ENCODE results near the gene TECTB.
A peak's percentile ranks its signal among the peaks of the same experiment; 100 is the strongest.

Gene TECTB

GRCh38 chr10:112295853-112296830 lies 12.9 kb downstream of the TECTB start:
- no peak for FAIRE-seq

DNA sequence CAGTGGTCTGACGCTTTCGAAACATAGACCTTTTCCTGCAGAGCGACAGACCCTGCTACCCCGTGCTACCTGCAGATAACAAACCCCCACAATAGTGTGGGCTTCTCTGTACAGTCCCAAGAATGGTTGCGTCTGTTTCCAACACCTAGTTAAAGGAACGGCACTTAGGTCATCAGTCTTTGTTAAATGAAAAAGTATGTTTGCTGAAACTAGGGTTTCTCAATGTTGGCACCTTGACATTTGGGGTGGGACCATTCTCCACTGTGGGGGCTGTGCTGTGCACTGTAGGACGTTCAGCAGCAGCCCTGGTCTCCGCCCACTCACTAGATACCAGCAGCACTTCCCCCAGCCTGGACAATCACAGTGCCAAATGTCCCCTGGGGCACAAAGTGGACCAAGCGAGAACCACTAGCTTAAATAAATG lies 13.7 kb downstream of the TECTB start:
- no peak for DNase-seq (ENCODE audit: insufficient read length)
- FAIRE-seq: no peak
- TF ChIP-seq POLR2AphosphoS5 (IDR thresholded peaks at IDR 0.05; ENCODE audit: low read depth, low read length) (no peak), TAF1 (IDR thresholded peaks at IDR 0.05; ENCODE audit: borderline replicate concordance, low read depth, low read length) (no peak), POLR2A (IDR thresholded peaks at IDR 0.05; ENCODE audit: low read depth, low read length) (no peak)

More at GRCh38 chr10:112295853-112296830, 12.9 kb downstream of the TECTB start:
- no peak for TF ChIP-seq TAF1 (IDR thresholded peaks at IDR 0.05; ENCODE audit: borderline replicate concordance, low read depth, low read length)
- no peak for TF ChIP-seq POLR2AphosphoS5 (IDR thresholded peaks at IDR 0.05; ENCODE audit: low read depth, low read length)
- TF ChIP-seq POLR2A (IDR thresholded peaks at IDR 0.05; ENCODE audit: low read depth, low read length): no peak
- no peak for DNase-seq (ENCODE audit: insufficient read length)

DNA sequence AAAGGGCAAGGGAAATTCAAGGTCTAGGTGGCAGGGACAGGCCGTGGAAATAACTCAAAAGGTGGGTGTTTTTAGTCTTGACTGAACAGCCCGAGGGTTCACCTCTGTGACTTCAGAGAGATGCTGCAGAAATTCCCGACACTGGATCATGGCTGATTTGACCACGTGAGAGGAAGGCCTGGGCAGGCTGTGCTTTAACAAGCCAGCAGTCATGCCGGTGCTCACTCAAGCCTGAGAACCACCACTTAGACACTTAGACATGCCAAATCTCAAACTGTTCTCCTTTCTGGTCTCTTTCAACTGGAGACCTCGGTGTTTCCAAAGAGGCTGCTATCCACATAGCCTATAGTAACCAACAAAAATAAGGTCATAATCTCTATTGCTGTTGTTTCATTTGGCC lies 15.4 kb downstream of the TECTB start:
- FAIRE-seq: no peak
- no peak for TF ChIP-seq POLR2A (IDR thresholded peaks at IDR 0.05; ENCODE audit: low read depth, low read length)
- TF ChIP-seq TAF1 (IDR thresholded peaks at IDR 0.05; ENCODE audit: borderline replicate concordance, low read depth, low read length): no peak
- TF ChIP-seq POLR2AphosphoS5 (IDR thresholded peaks at IDR 0.05; ENCODE audit: low read depth, low read length): no peak
- no peak for DNase-seq (ENCODE audit: insufficient read length)

- FAIRE-seq (no peak), DNase-seq (ENCODE audit: insufficient read length) (no peak)
- TF ChIP-seq TAF1 (IDR thresholded peaks at IDR 0.05; ENCODE audit: borderline replicate concordance, low read depth, low read length) (no peak), POLR2AphosphoS5 (IDR thresholded peaks at IDR 0.05; ENCODE audit: low read depth, low read length) (no peak), POLR2A (IDR thresholded peaks at IDR 0.05; ENCODE audit: low read depth, low read length) (no peak)
Observed at GRCh38 chr10:112299456-112299855, 16.3 kb downstream of the TECTB start.

DNA sequence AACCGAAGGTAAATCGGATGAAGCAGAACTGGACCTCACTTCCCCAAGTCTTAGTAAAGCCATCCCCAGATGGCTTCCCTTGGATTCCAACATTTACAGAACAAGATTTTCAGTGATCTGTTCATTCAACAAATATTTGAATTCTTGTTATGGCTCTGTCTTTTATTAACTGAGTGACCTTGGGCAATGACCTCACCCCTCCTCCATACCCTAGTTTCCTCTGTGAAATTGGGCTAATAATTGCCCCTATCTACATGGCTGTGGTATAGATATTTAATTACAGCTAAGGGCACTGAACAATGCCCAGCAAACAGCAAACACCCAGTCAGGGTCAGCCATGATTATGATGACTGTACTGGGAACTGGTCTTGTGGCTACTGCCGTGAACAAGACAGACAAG lies 19.1 kb downstream of the TECTB start:
- TF ChIP-seq POLR2A (IDR thresholded peaks at IDR 0.05; ENCODE audit: low read depth, low read length): no peak
- TF ChIP-seq POLR2AphosphoS5 (IDR thresholded peaks at IDR 0.05; ENCODE audit: low read depth, low read length): no peak
- no peak for TF ChIP-seq TAF1 (IDR thresholded peaks at IDR 0.05; ENCODE audit: borderline replicate concordance, low read depth, low read length)
- DNase-seq (ENCODE audit: insufficient read length) (no peak), FAIRE-seq (no peak)

DNA sequence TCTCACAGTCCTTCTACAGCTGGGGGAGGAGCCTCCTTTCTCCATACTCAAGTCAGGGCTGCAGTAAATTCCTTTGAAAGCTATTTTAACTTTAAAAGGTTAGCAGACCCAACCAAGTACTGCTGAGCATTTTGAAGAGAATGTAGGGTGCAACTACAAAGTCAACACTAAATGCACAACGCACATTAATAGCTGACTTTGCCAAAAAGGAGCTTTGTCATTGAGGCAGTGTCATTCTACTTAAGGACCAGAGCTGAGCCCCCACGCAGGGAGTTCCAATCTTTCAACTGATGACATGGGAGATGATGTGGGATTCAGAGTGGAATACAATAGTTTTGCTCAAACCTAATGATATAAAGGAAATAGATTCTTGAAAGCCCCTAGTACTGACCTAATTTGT lies 20.3 kb downstream of the TECTB start:
- TF ChIP-seq POLR2A (IDR thresholded peaks at IDR 0.05; ENCODE audit: low read depth, low read length): no peak
- no peak for TF ChIP-seq POLR2AphosphoS5 (IDR thresholded peaks at IDR 0.05; ENCODE audit: low read depth, low read length)
- TF ChIP-seq TAF1 (IDR thresholded peaks at IDR 0.05; ENCODE audit: borderline replicate concordance, low read depth, low read length): no peak
- DNase-seq (ENCODE audit: insufficient read length): no peak
- no peak for FAIRE-seq

DNA sequence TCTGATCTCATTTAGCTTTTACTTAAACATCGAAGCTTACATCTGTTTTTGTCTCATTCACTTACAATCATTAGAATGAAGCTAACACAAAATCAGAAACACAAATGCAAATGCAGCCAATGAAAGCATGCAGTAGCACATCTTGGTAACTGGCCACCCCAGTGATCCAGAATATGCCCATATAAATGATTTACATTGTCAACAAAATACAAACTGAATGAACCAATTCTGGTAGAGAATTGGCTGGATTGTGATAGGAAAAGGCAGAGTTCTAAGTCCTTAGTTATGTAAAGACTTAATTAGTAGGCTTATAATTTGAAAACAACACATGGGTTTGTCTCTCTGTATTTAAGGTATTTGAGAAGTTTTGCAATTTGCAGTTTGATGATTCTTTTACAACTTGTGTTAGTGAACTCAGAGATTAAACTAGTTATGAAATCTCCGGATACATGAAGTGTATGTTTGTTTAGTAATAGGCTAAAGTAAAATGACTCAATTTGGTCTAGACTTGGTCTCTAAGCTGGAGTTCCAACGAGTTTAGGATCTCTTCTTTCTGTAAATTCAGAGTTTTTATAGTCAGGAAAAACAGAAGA lies 21.2 kb downstream of the TECTB start:
- no peak for FAIRE-seq
- TF ChIP-seq POLR2AphosphoS5 (IDR thresholded peaks at IDR 0.05; ENCODE audit: low read depth, low read length) (no peak), TAF1 (IDR thresholded peaks at IDR 0.05; ENCODE audit: borderline replicate concordance, low read depth, low read length) (no peak), POLR2A (IDR thresholded peaks at IDR 0.05; ENCODE audit: low read depth, low read length) (no peak)
- no peak for DNase-seq (ENCODE audit: insufficient read length)

GRCh38 chr10:112307358-112308124 lies 24.3 kb downstream of the TECTB start:
- DNase-seq (ENCODE audit: insufficient read length) (peak; percentile 42), FAIRE-seq (peak; percentile 48)
- no peak for TF ChIP-seq POLR2A (IDR thresholded peaks at IDR 0.05; ENCODE audit: low read depth, low read length)
- no peak for TF ChIP-seq POLR2AphosphoS5 (IDR thresholded peaks at IDR 0.05; ENCODE audit: low read depth, low read length)
- TF ChIP-seq TAF1 (IDR thresholded peaks at IDR 0.05; ENCODE audit: borderline replicate concordance, low read depth, low read length): no peak

DNA sequence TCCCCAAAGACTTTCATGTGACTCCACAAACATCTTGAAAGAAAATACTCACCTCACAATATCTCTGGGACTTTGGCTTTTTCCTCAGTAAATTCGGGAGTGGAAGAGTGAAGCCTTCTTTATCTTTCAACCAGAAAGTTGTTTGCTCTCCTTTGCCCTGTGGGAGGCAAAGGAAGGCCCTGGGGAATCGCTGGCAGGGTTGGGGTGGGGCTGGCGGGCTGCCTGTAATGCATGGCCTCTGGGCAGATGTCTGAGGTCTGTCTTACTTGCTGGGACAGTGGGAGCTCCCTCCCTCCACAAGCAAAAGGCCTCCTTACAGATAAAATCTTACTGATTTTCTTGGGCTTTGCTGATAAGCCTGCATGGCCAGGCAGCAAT lies 24.9 kb downstream of the TECTB start:
- no peak for TF ChIP-seq TAF1 (IDR thresholded peaks at IDR 0.05; ENCODE audit: borderline replicate concordance, low read depth, low read length)
- no peak for TF ChIP-seq POLR2A (IDR thresholded peaks at IDR 0.05; ENCODE audit: low read depth, low read length)
- TF ChIP-seq POLR2AphosphoS5 (IDR thresholded peaks at IDR 0.05; ENCODE audit: low read depth, low read length): no peak
- no peak for DNase-seq (ENCODE audit: insufficient read length)
- FAIRE-seq: no peak

GRCh38 chr10:112311481-112311880 lies 28.3 kb downstream of the TECTB start:
- FAIRE-seq: no peak
- no peak for DNase-seq (ENCODE audit: insufficient read length)
- TF ChIP-seq POLR2A (IDR thresholded peaks at IDR 0.05; ENCODE audit: low read depth, low read length) (no peak), POLR2AphosphoS5 (IDR thresholded peaks at IDR 0.05; ENCODE audit: low read depth, low read length) (no peak), TAF1 (IDR thresholded peaks at IDR 0.05; ENCODE audit: borderline replicate concordance, low read depth, low read length) (no peak)

- no peak for FAIRE-seq
- no peak for DNase-seq (ENCODE audit: insufficient read length)
- TF ChIP-seq POLR2AphosphoS5 (IDR thresholded peaks at IDR 0.05; ENCODE audit: low read depth, low read length): no peak
- no peak for TF ChIP-seq TAF1 (IDR thresholded peaks at IDR 0.05; ENCODE audit: borderline replicate concordance, low read depth, low read length)
- TF ChIP-seq POLR2A (IDR thresholded peaks at IDR 0.05; ENCODE audit: low read depth, low read length): no peak
Observed at GRCh38 chr10:112313234-112313633, 30.0 kb downstream of the TECTB start.

All from GM12892 (cell line).